GM21528 (cell line): ENCODE measurements around the gene SNAI3.

Source experiments
- ATAC-seq: cut with Tn5 transposase; IDR thresholded peaks from one replicate; pipeline ENCODE4 v1.9.1; 2021; ENCODE audit warnings: mild to moderate bottlenecking, moderate library complexity; ENCODE audit not compliant: unreplicated experiment, low FRiP score

Gene SNAI3

GRCh38 chr16:88686439-88687253, at the start of gene SNAI3:
SNAI3 (minus strand) TSS chr16:88686507; CDS start chr16:88686406, 101 bp downstream.
- peak; percentile 50 for ATAC-seq

DNA sequence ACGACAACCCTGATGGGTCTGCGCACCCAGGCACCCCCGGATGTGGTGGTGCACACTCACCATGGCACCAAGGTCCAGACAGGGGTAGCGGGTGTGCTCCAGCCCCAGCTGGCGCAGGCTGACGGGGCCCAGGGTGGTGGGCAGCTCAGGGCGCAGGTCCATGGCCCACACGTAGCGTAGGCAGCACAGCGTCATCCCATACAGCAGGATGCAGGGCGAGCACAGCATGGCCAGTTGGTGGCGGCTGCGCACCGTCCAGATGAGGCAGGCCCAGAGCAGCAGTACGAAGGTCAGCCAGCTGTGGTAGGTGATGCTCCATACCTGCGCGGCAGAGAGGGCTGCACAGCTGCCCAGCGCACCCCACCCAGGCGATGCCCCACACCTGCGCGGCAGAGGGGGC, 49.8 kb upstream of the SNAI3 start:
- no peak for ATAC-seq

GRCh38 chr16:88735616-88736015, 49.3 kb upstream of the SNAI3 start:
- no peak for ATAC-seq

DNA sequence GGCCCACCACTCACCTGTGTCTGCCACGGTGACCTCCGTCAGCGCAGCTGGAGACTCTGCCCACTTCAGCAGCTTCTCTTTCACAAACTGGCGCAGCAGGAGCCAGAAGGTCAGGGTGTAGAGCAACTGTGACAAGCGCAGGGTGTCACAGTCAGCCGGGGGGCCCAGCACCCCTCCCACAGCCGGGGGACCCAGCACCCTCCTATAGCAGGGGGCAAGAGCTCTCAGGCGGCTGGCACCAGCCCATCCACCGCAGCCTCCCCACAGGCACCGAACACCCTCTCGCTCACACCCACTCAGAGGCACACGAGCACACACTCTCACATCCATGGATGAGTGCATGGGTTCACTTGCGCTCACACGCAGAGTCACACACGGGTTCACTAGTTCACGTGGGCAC, 48.8 kb upstream of the SNAI3 start:
- no peak for ATAC-seq

DNA sequence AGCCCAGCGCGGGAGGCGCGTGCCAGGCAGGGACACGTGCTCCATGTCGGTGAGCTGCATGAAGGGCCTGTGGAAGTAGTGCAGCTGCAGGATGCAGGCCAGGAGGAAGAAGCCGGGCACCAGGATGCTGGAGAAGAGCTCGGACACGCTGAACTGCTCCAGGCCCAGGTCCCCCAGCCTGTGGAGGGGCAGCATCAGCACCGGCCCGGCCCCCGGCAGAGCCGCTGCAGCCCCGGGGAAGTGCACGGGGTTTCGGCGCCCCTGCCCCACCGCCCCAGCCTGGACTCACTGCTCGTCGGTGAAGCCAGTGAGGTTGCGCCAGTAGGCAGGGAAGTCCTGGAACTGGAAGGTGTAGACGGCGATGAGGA, 48.0 kb upstream of the SNAI3 start:
- no peak for ATAC-seq

DNA sequence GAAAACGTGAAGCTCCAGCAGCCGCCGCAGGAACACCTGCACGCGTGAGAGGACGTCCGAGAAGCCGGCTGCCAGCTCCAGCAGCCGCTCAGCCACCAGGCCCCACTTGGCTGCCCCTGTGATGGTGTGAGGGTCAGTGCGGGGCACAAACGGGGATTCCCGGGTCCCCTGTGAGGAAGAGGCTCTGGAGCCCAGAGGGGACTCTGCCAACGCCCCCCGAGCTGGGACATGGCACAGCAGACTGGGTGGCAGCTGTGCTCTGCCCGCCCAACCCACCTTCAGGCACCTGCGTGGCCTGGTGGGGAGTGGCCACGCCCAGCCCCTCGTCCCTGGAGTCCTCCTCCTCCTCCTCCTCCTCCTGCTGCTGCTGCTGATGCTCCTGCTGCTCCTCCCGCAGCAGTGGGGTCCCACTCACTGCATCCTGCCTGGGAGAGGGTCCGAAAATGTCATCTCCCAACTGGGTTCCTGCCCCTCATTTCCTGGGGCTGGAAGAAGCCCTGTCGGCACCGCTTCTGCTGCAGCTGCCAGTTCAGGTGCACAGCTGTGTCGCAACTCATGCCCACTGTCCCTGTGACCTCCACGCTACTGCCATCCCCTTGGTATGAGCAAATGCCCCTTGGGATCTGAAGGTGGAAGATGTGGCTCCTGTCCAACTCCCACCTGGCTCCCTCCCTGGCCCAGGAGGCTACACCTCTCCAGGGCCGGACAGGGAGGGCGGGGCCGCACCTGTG, 47.5 kb upstream of the SNAI3 start:
- ATAC-seq, result no peak

DNA sequence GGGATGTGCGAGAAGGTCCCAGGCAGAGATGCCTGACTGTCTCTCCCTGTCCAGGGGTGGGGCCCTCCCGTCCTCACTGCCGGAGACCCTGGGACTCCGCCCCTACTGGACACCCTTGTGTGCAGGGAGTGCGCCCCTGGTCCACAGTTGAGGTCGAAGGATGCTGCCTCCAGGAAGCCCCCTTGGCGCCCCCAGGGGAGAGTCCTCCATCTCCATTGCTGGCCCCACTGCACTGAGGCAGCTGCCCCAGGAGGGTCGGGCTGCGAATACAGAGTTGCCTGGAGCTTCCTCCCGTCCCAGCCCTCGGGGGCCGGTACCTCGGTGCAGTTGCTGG, 46.6 kb upstream of the SNAI3 start:
- no peak for ATAC-seq

GRCh38 chr16:88732172-88732960, 46.1 kb upstream of the SNAI3 start:
- no peak for ATAC-seq

DNA sequence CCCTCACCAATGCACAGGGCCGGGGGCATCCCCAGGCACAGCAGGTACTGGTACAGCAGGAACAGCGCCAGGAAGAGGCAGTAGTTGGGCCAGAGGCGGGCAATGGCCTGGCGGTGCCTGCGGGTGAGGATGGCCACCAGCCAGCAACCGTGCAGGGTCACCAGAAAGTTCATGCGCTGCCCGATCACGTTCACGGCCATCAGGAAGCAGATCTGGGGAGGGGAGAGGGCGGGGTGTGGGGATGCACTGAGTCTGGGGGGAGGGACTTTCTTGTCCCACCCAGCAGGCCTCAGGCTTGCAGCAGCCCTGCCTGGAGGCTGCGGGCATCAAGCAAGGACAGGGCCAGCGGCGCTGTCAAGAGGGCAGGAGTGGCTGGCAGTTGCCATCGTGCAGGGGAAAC, 45.4 kb upstream of the SNAI3 start:
- ATAC-seq, result no peak

DNA sequence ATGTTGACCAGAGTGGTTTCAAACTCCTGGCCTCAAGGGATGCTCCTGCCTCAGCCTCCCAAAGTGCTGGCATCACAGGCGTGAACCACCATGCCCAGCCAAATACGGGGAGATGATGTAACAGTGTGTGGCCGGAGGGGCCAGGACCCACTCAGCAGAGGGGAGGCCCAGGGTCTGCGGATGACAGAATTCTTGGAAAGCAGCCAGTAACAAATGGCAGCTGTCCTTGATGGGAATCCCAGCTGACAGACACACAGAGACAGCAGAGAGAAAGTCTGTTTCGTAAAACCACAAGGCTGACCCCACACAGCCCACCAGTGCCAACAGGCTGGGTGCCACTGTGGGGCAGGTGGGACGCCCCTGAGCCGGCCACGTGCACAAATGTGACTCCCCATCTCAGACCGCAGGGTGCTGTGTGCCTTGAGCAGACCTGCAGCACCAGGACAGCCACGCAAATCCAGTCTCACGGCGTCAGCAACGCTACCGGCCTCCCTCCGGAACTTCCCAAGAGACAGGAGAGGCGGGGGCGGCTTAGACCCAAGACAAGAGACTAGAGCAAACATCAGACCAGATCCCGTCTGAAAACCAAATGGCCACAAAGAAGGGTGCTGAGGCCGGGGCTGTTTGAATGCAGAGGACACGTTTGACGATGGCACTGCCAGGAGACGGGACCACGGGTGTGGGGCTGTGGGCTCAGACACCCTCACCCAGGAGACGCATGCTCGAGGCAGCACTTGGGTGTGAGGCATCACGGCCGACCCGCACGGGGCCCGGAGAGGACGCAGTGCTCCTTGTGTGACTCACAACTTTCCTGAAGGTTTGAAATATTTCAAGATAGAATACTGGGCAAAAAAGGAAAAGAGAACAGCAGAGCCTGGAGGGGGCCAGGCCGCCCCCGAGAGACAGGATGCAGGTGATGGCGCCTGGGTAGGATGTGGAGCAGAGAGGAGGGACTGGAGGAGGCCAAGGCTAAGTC, 44.6 kb upstream of the SNAI3 start:
- no peak for ATAC-seq

- no peak for ATAC-seq
Measured at GRCh38 chr16:88727871-88728270, 41.6 kb upstream of the SNAI3 start.

GRCh38 chr16:88726981-88727380, 40.7 kb upstream of the SNAI3 start:
- no peak for ATAC-seq

DNA sequence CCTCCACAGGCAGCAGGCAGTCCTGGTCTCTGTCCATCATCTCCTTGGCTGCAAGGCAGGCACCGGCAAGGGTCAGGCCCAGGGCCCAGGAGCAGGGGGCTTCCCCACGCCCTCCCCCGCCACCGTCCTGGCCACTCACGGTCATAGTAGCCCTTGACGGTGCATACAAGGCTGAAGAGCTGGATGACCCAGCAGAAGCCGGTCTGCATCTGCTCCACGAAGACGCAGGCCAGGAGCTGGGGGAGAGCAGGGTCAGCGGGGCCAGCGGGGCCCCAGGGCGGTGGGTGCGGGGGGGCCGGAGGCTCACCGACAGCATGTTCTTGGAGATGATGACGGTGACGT, 40.1 kb upstream of the SNAI3 start:
- ATAC-seq, result no peak

GRCh38 chr16:88725609-88726407, 39.5 kb upstream of the SNAI3 start:
- ATAC-seq, result no peak

GRCh38 chr16:88724855-88725555, 38.7 kb upstream of the SNAI3 start:
- no peak for ATAC-seq

DNA sequence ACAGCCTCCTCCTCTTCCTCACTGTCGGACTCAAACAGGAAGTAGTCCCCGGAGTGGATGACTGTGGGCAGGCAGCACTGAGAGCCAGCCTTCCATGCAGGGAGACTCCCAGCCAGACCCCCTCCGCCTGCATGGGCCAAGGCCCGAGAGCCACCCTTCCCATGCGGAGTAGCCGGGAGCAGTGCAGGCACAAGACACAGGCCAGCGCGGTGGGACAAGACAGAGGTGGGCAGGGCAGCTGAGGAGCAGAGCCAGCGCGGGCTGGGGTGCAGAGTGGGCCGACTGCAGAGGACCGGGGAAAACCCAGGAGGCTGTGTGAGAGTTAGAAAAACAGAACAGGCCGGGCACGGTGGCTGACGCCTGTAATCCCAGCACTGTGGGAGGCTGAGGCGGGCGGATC, 37.6 kb upstream of the SNAI3 start:
- ATAC-seq, result no peak

DNA sequence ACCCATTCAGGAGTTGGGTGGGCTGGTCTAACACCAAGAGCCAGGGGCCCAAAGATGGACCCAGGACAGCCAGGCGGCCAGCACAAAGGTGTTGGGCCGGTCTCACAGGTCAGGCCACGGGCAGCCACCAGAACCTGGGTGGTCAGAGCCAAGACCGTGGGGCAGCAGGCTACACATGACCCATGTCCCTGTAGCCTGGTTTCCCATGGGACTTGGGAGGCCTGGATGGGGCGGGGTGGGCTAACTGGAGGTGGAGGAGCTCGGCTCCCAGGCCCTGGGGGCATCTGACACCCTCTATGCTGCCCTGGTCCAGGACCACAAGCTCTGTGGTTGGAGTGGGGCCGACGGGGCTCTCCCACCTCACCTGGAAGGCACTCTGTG, 37.2 kb upstream of the SNAI3 start:
- no peak for ATAC-seq

GRCh38 chr16:88722784-88723506, 36.6 kb upstream of the SNAI3 start:
- no peak for ATAC-seq
